HCT116 (cell line): ENCODE measurements around the gene ZPBP. TPM values are rescaled to one million over a fixed set of nuclear protein-coding genes. Genes with fewer than 3 reads are reported as not detected.

ENCODE experiments used
- ATAC-seq: fragments of 200-7000 bp; cut with Tn5 transposase; 2 replicates; pipeline ENCODE4 v1.9.1; 2020; ENCODE audit warnings: mild to moderate bottlenecking, moderate library complexity
- BruUV-seq: library from RNA; stranded (reverse); fragments of 400-500 nt; replicated peaks from 2 replicates; lab custom pipeline; 2021; lab: Mats Ljungman, UMichigan
- CTCF ChIA-PET: fragments of 300-600 bp; sonication (Branson Sonifier 250); formaldehyde crosslinking; loops from one replicate; lab custom pipeline; 2021; ENCODE audit warnings: antibody characterized with exemption; lab: Charles Lee
- POLR2A ChIA-PET: fragments of 300-600, 350-600 bp; sonication (Branson Sonifier 250); formaldehyde crosslinking; loops from one replicate; lab custom pipeline; 2021; ENCODE audit warnings: antibody characterized with exemption; lab: Charles Lee
- RAD21 ChIA-PET, 2 experiments: fragments of 300-600 bp; sonication (Branson Sonifier 250); formaldehyde crosslinking; loops; one replicate each; lab custom pipeline; 2023; ENCODE audit warnings: low total read pairs in 2 of 2; ENCODE audit not compliant: uncharacterized antibody in 2 of 2, unreplicated experiment in 2 of 2, low non-redundant PET in 1 of 2; lab: Charles Lee
- DNase-seq: peaks from one replicate; pipeline ENCODE4 v3.0.0-alpha.2; 2010; ENCODE audit warnings: low read depth, low spot score
- H2AFZ ChIP-seq: fragments of 200-600 bp; shearing (Covaris generic), sonication (generic); 2 replicates; pipeline ENCODE4 v1.6.1; 2017; ENCODE audit warnings: low read depth, mixed run types, mixed read lengths, antibody characterized with exemption, low read length; ENCODE audit not compliant: poor library complexity, severe bottlenecking
- H3K27ac ChIP-seq: 2 replicates; pipeline ENCODE4 v1.5.1; 2012; ENCODE audit warnings: low read depth, low read length
- H3K27me3 ChIP-seq: fragments of 200-600 bp; sonication (generic); 2 replicates; pipeline ENCODE4 v1.6.1; 2016; ENCODE audit warnings: mixed run types, low read length, mixed read lengths; ENCODE audit not compliant: insufficient read depth
- H3K36me3 ChIP-seq, 2 experiments: fragments of 200-500 bp in 1 of 2; fragments of 200-600 bp in 1 of 2; sonication (Bioruptor generic) in 1 of 2; sonication (generic) in 1 of 2; 2 replicates each; pipeline versions ENCODE4 v1.5.1 to v1.6.1; 2014 to 2016; ENCODE audit warnings: low read length in 2 of 2, inconsistent platforms in 1 of 2, mixed read lengths in 1 of 2, mixed run types in 1 of 2; ENCODE audit not compliant: insufficient read depth in 2 of 2, control insufficient read depth in 1 of 2
- H3K4me1 ChIP-seq, 2 experiments: fragments of 200-600 bp in 1 of 2; sonication (generic) in 1 of 2; 2 replicates each; pipeline versions ENCODE4 v1.5.1 to v1.6.1; 2012 to 2017; ENCODE audit warnings: low read length in 2 of 2, inconsistent platforms in 1 of 2, mild to moderate bottlenecking in 1 of 2, mixed read lengths in 1 of 2, mixed run types in 1 of 2, moderate library complexity in 1 of 2; ENCODE audit not compliant: insufficient read depth in 2 of 2, control insufficient read depth in 1 of 2
- H3K4me2 ChIP-seq: fragments of 200-600 bp; sonication (generic); 2 replicates; pipeline ENCODE4 v1.6.1; 2017; ENCODE audit warnings: mixed run types, low read length, mixed read lengths
- H3K4me3 ChIP-seq, 2 experiments: fragments of 200-600 bp in 1 of 2; sonication (generic) in 1 of 2; replicated peaks in 1 of 2; 2 replicates each; pipeline ENCODE4 v1.5.1; 2011 to 2016; ENCODE audit warnings: low read length in 2 of 2, control low read depth in 1 of 2, low read depth in 1 of 2, mild to moderate bottlenecking in 1 of 2, mixed read lengths in 1 of 2, mixed run types in 1 of 2
- H3K79me2 ChIP-seq: fragments of 200-600 bp; sonication (generic); 2 replicates; pipeline ENCODE4 v1.6.1; 2017; ENCODE audit warnings: mild to moderate bottlenecking, mixed run types, low read length, moderate library complexity, mixed read lengths; ENCODE audit not compliant: insufficient read depth
- H3K9ac ChIP-seq: fragments of 200-600 bp; sonication (generic); 2 replicates; pipeline ENCODE4 v1.6.1; 2016; ENCODE audit warnings: low read length, mixed read lengths
- H3K9me2 ChIP-seq: fragments of 200-600 bp; sonication (generic), shearing (Covaris generic); 2 replicates; pipeline ENCODE4 v1.6.1; 2017; ENCODE audit warnings: mixed run types, mild to moderate bottlenecking, moderate library complexity; ENCODE audit not compliant: insufficient read depth
- H3K9me3 ChIP-seq, 2 experiments: fragments of 200-500 bp in 1 of 2; fragments of 200-600 bp in 1 of 2; sonication (Bioruptor generic) in 1 of 2; sonication (generic) in 1 of 2; 2 replicates each; pipeline ENCODE4 v1.6.1; 2014 to 2017; ENCODE audit warnings: low read length in 2 of 2, mixed read lengths in 2 of 2, inconsistent platforms in 1 of 2, low read depth in 1 of 2, mild to moderate bottlenecking in 1 of 2, mixed run types in 1 of 2, moderate library complexity in 1 of 2; ENCODE audit not compliant: control insufficient read depth in 1 of 2, insufficient read depth in 1 of 2
- H4K20me1 ChIP-seq: fragments of 200-600 bp; sonication (generic), shearing (Covaris generic); 2 replicates; pipeline ENCODE4 v1.6.1; 2017; ENCODE audit warnings: mixed run types, mild to moderate bottlenecking, moderate library complexity; ENCODE audit not compliant: insufficient read depth
- ATF3 ChIP-seq: IDR thresholded peaks from 2 replicates; pipeline ENCODE4 v1.6.1; 2012
- CEBPB ChIP-seq: IDR thresholded peaks from 2 replicates; pipeline ENCODE4 v1.6.1; 2012; ENCODE audit warnings: low read depth
- CTCF ChIP-seq, 3 experiments: fragments of 200-600 bp in 1 of 3; sonication (generic) in 1 of 3; IDR thresholded peaks in 2 of 3; conservative IDR thresholded peaks in 1 of 3; 2 replicates each; pipeline ENCODE4 v1.5.1; 2012 to 2017; ENCODE audit warnings: low read depth in 2 of 3, low read length in 2 of 3, antibody characterized with exemption in 1 of 3, borderline replicate concordance in 1 of 3, control low read depth in 1 of 3, mild to moderate bottlenecking in 1 of 3, mixed read lengths in 1 of 3, mixed run types in 1 of 3, moderate library complexity in 1 of 3; ENCODE audit not compliant: insufficient read depth in 1 of 3
- ELF1 ChIP-seq: IDR thresholded peaks from 2 replicates; pipeline ENCODE4 v1.6.1; 2012; ENCODE audit warnings: low read depth, borderline replicate concordance
- EZH2phosphoT487 ChIP-seq: fragments of 200-600 bp; IDR thresholded peaks from 2 replicates; pipeline ENCODE4 v1.6.1; 2018; ENCODE audit warnings: antibody characterized with exemption, borderline replicate concordance
- JUND ChIP-seq: IDR thresholded peaks from 2 replicates; pipeline ENCODE4 v1.6.1; 2012
- POLR2A ChIP-seq: IDR thresholded peaks from 2 replicates; pipeline ENCODE4 v1.7.0; 2011; ENCODE audit warnings: borderline replicate concordance; ENCODE audit not compliant: insufficient read depth, insufficient read length; ENCODE audit errors: extremely low read depth
- POLR2AphosphoS5 ChIP-seq: IDR thresholded peaks from 2 replicates; pipeline ENCODE4 v1.6.1; 2011; ENCODE audit warnings: mild to moderate bottlenecking, low read depth, low read length, moderate library complexity
- RAD21 ChIP-seq: IDR thresholded peaks from 2 replicates; pipeline ENCODE4 v1.6.1; 2012; ENCODE audit warnings: low read depth, mild to moderate bottlenecking
- SIN3A ChIP-seq: IDR thresholded peaks from 2 replicates; pipeline ENCODE4 v1.6.1; 2012; ENCODE audit warnings: low read depth
- SP1 ChIP-seq: IDR thresholded peaks from 2 replicates; pipeline ENCODE4 v1.6.1; 2012; ENCODE audit warnings: low read depth
- SRF ChIP-seq: IDR thresholded peaks from 2 replicates; pipeline ENCODE4 v1.6.1; 2012; ENCODE audit warnings: low read depth
- TCF7L2 ChIP-seq: IDR thresholded peaks from 2 replicates; pipeline ENCODE4 v1.7.0; 2011; ENCODE audit warnings: borderline replicate concordance, inconsistent platforms; ENCODE audit not compliant: insufficient read depth, insufficient read length; ENCODE audit errors: extremely low read depth
- YY1 ChIP-seq: IDR thresholded peaks from 2 replicates; pipeline ENCODE4 v1.6.1; 2011; ENCODE audit warnings: low read length, low read depth, moderate library complexity, mild to moderate bottlenecking; ENCODE audit not compliant: insufficient replicate concordance; ENCODE audit errors: extremely low read depth
- ZNF274 ChIP-seq: fragments of 200-500 bp; sonication (Bioruptor generic); IDR thresholded peaks from 2 replicates; pipeline ENCODE4 v1.6.1; 2014; ENCODE audit warnings: mild to moderate bottlenecking, low read depth, low read length, inconsistent platforms
- intact Hi-C: fragments of 100-400 bp; cut with micrococcal nuclease; formaldehyde crosslinking; loops from 2 replicates; pipeline ENCODE4 v1.10.0; 2022
- total RNA-seq: library from RNA; stranded (reverse); gene quantifications from one replicate; pipeline ENCODE4 v1.2.1, GENCODE V29; 2021; ENCODE audit not compliant: unreplicated experiment

Gene ZPBP
- total RNA-seq, 1 experiment from 2014 or later: not detected

GRCh38 chr7:49995681-49996080 lies 97.4 kb downstream of the ZPBP start:
- Histone ChIP-seq H2AFZ (no peak overlapping the region), H3K4me2 (no peak overlapping the region), H4K20me1 (no peaks in the 10 kb centered on the region), H3K79me2 (no peaks in the 10 kb centered on the region), H3K9me2 (no peaks in the 10 kb centered on the region), H3K9ac (no peak overlapping the region), H3K36me3 (no peaks in the 10 kb centered on the region), H3K4me3 (no peak overlapping the region), H3K9me3 (no peaks in the 10 kb centered on the region), H3K27ac (no peak overlapping the region), H3K4me1 (no peaks in the 10 kb centered on the region), H3K27me3 (no peaks in the 10 kb centered on the region)
- ATAC-seq: no peak
- no peak for DNase-seq
- no TSS peak for BruUV-seq
- no peak for TF ChIP-seq ZNF274
- no peak for TF ChIP-seq TCF7L2
- TF ChIP-seq YY1: no peak
- TF ChIP-seq POLR2AphosphoS5: no peak
- TF ChIP-seq SIN3A: no peak
- no peak for TF ChIP-seq EZH2phosphoT487
- no peak for TF ChIP-seq ATF3
- no peak for TF ChIP-seq RAD21
- ChIA-PET CTCF (no interaction called here), RAD21 (no interaction called here), POLR2A (no interaction called here)
- intact Hi-C loops: no loop called here

GRCh38 chr7:49986191-49986590 lies 106.9 kb downstream of the ZPBP start:
- no peak for DNase-seq
- no peak overlapping the region for H3K4me3 ChIP-seq
- TF ChIP-seq SRF (no peak), SP1 (no peak), ELF1 (no peak), POLR2A (no peak), JUND (no peak), CTCF (IDR thresholded peaks at IDR 0.05 in 2 of 3, conservative IDR thresholded peaks at IDR 0.05 in 1 of 3; ENCODE audit: borderline replicate concordance in 1 of 3, insufficient read depth in 1 of 3, low read depth in 2 of 3, low read length in 2 of 3) (no peak), CEBPB (no peak)
- CTCF ChIA-PET: no interaction called here
- no peaks in the 10 kb centered on the region for H3K4me1 ChIP-seq
- intact Hi-C loops: no loop called here
- H3K9me2 ChIP-seq: no peaks in the 10 kb centered on the region
- RAD21 ChIA-PET: no interaction called here
- no peaks in the 10 kb centered on the region for H4K20me1 ChIP-seq
- ATAC-seq: no peak
- H3K79me2 ChIP-seq: no peaks in the 10 kb centered on the region
- POLR2A ChIA-PET: no interaction called here
- no peak overlapping the region for H3K27ac ChIP-seq
- no peak overlapping the region for H2AFZ ChIP-seq
- BruUV-seq: no TSS peak
- H3K27me3 ChIP-seq: no peaks in the 10 kb centered on the region
- no peak overlapping the region for H3K9ac ChIP-seq
- no peak overlapping the region for H3K4me2 ChIP-seq
- H3K36me3 ChIP-seq: no peaks in the 10 kb centered on the region
- peaks cover 0 to 7% of the 10 kb centered on the region in 2 experiments; a peak in 1 of 4 replicates for H3K9me3 ChIP-seq
